AG09319 (cell line): ENCODE data around the gene ADCK2.
"Not testable (repeated sequence)": the region's sequence is repeated elsewhere in the genome, so short reads cannot be mapped to it uniquely, and the experiment has no call there.

ENCODE experiments used
- DNase-seq: peaks from one replicate; pipeline ENCODE4 v3.0.0-alpha.2; 2010; ENCODE audit warnings: low read depth; ENCODE audit errors: extremely low read depth
- CTCF ChIP-seq: IDR thresholded peaks from 2 replicates; pipeline ENCODE4 v1.5.1; 2011; ENCODE audit warnings: low read depth, mild to moderate bottlenecking, inconsistent platforms, low read length, moderate library complexity

Gene ADCK2

GRCh38 chr7:140640727-140641523 is 31.8 kb upstream of the ADCK2 start, which contains the start of gene DENND2A:
DENND2A (minus strand) TSS chr7:140640813; CDS start chr7:140602397, 38,416 bp downstream.
- no peak for DNase-seq
- no peak for TF ChIP-seq CTCF

- no peak for TF ChIP-seq CTCF
- no peak for DNase-seq
Observed at GRCh38 chr7:140641524-140642195, 31.1 kb upstream of the ADCK2 start.

GRCh38 chr7:140643416-140643815 is 29.3 kb upstream of the ADCK2 start:
- DNase-seq: no peak
- TF ChIP-seq CTCF: no peak

- DNase-seq: not testable (repeated sequence)
Observed at GRCh38 chr7:140644761-140645160, 28.0 kb upstream of the ADCK2 start.

GRCh38 chr7:140645166-140645900 is 27.4 kb upstream of the ADCK2 start:
- DNase-seq: no peak
- peak; percentile 17 for TF ChIP-seq CTCF

- TF ChIP-seq CTCF: peak; percentile 52
- DNase-seq: no peak
Observed at GRCh38 chr7:140646931-140647647, 25.7 kb upstream of the ADCK2 start.

GRCh38 chr7:140649556-140650205 is 23.1 kb upstream of the ADCK2 start:
- TF ChIP-seq CTCF: no peak
- no peak for DNase-seq
